Nephron progenitor cell (in vitro differentiated cells): ENCODE measurements around the gene PVR.

Source experiments
- DNase-seq: peaks from one replicate; pipeline ENCODE4 v3.0.0; 2021
- H3K27ac Mint-ChIP-seq: 2 replicates; pipeline ENCODE4 v1.8.0; 2021; ENCODE audit warnings: mild to moderate bottlenecking, moderate library complexity, mixed read lengths
- H3K27me3 Mint-ChIP-seq: 2 replicates; pipeline ENCODE4 v1.8.0; 2021; ENCODE audit warnings: mild to moderate bottlenecking, low read depth, mixed read lengths; ENCODE audit not compliant: poor library complexity
- H3K36me3 Mint-ChIP-seq: 2 replicates; pipeline ENCODE4 v1.8.0; 2021; ENCODE audit warnings: low read depth, mixed read lengths
- H3K4me1 Mint-ChIP-seq: 2 replicates; pipeline ENCODE4 v1.8.0; 2021; ENCODE audit warnings: mixed read lengths
- H3K4me3 Mint-ChIP-seq: 2 replicates; pipeline ENCODE4 v1.8.0; 2021; ENCODE audit warnings: mild to moderate bottlenecking, moderate library complexity, mixed read lengths
- H3K9me3 Mint-ChIP-seq: 2 replicates; pipeline ENCODE4 v1.8.0; 2021; ENCODE audit warnings: mild to moderate bottlenecking, moderate library complexity, mixed read lengths
- CTCF ChIP-seq: fragments of 200-600 bp; sonication (generic); IDR thresholded peaks from 2 replicates; pipeline ENCODE4 v1.5.0; 2021; ENCODE audit warnings: antibody characterized with exemption

PVR gene

GRCh38 chr19:44643605-44644401, at the start of gene PVR:
Gene PVR (plus strand): TSS chr19:44643910. CDS start chr19:44644097, 187 bp downstream.
- Mint-ChIP-seq H3K27ac (peak within 1 kb of the TSS; percentile 54), H3K4me1 (peaks cover 16% of the 10 kb centered on the region), H3K9me3 (no peaks in the 10 kb centered on the region), H3K4me3 (peak within 1 kb of the TSS; percentile 87), H3K36me3 (peaks cover 4% of the 10 kb centered on the region), H3K27me3 (peaks cover 9% of the 10 kb centered on the region)
- DNase-seq = peak; percentile 70
- no peak for TF ChIP-seq CTCF

DNA sequence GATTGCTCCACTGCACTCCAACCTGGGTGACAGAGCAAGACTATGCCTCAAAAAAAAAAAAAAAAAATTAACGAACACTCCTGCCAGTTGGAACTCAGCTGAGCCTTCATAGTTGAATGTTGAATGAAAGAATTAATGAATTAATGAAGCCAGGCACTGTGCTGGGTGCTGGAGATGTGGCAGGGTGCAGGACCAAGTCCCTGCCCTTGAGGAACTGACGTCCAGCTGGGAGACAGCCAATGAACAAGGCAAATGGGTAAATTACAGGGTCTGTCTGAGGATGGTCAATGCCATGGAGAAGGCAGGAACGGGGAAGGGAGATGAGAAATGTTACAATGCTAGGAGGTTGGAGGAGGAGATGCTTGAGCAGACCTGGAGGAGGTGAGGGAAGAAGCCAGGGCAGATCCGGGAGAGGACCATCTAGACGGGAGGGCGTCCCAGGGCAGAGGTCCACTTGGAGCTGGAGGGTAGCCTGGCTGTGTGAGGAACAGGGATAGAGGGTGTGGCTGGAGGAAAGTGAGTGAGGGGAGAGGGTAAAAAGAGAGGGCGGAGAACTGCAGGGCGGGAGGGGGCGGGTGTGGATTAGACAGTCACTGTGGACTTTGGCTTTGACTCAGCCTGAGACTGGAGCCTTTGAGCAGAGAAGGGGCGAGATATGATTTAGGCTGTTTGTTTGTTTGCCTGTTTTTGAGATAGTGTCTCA, 47.1 kb upstream of the PVR start:
- Mint-ChIP-seq H3K4me3 (no peak overlapping the region), H3K9me3 (peaks cover 4% of the 10 kb centered on the region), H3K36me3 (no peaks in the 10 kb centered on the region), H3K27me3 (peaks cover 35% of the 10 kb centered on the region), H3K4me1 (no peaks in the 10 kb centered on the region), H3K27ac (no peak overlapping the region)
- no peak for TF ChIP-seq CTCF
- DNase-seq = no peak

DNA sequence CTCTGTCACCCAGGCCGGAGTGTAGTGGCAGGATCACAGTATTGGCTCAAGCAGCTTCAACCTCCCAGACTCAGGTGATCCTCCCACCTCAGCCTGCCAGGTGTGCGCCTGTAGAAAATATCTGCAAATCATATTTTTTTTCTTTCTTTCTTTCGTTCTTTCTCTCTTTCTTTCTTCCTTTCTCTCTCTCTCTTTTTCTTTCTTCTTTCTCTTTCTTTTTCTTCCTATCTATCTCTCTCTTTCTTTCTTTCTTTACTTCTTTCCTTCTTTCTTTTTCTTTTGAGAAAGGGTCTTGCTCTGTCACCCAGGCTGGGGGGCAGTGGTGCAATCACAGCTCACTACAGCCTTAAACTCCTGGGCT, 46.6 kb upstream of the PVR start:
- TF ChIP-seq CTCF = no peak
- Mint-ChIP-seq H3K4me3 (no peak overlapping the region), H3K4me1 (no peaks in the 10 kb centered on the region), H3K9me3 (peaks cover 3% of the 10 kb centered on the region), H3K36me3 (no peaks in the 10 kb centered on the region), H3K27me3 (peaks cover 37% of the 10 kb centered on the region), H3K27ac (peak overlapping the region; percentile 39)
- no peak for DNase-seq

- DNase-seq = no peak
- no peak for TF ChIP-seq CTCF
- Mint-ChIP-seq H3K27me3 (peaks cover 45% of the 10 kb centered on the region), H3K4me1 (no peaks in the 10 kb centered on the region), H3K36me3 (no peaks in the 10 kb centered on the region), H3K4me3 (no peak overlapping the region), H3K27ac (no peak overlapping the region), H3K9me3 (no peaks in the 10 kb centered on the region)
Observed at GRCh38 chr19:44598355-44598754, 45.4 kb upstream of the PVR start.

- H3K9me3 Mint-ChIP-seq = no peaks in the 10 kb centered on the region
- H3K36me3 Mint-ChIP-seq = no peaks in the 10 kb centered on the region
- no peak for DNase-seq
- peaks cover 49% of the 10 kb centered on the region for H3K27me3 Mint-ChIP-seq
- no peaks in the 10 kb centered on the region for H3K4me1 Mint-ChIP-seq
- no peak for TF ChIP-seq CTCF
- no peak overlapping the region for H3K4me3 Mint-ChIP-seq
- H3K27ac Mint-ChIP-seq = no peak overlapping the region
Observed at GRCh38 chr19:44598880-44599279, 44.8 kb upstream of the PVR start.
